Measurements from ENCODE around the gene IFIT3. TPM values are rescaled to one million over a fixed set of nuclear protein-coding genes. Genes with fewer than 3 reads are reported as not detected.

Gene IFIT3
- total and polyA plus RNA-seq, 2 of the 8 experiments (the other 6 are each of a cell fraction or from before 2014, with no cell fraction given) = 0.12 to 0.84 TPM

DNA sequence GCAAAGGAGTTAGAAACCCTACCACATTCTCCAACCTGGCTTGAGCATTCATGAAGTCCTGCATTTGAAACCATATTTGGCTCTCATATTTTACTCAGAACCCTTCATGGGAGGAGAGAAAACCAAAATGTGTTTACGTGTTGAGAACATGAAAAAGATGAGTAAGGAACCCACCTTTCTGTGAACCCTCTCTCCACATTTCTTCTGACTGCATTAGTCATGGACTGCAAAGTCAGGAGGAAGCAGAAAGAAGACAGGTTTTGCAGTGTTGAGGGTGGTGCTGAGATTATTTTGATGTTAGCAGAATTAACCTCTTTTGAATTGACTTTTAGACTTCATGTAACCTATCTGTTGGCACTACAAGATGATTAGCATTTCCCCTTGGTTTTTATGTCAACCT lies 55.0 kb downstream of the IFIT3 start (continued):
- TF ChIP-seq, protein P1, sequence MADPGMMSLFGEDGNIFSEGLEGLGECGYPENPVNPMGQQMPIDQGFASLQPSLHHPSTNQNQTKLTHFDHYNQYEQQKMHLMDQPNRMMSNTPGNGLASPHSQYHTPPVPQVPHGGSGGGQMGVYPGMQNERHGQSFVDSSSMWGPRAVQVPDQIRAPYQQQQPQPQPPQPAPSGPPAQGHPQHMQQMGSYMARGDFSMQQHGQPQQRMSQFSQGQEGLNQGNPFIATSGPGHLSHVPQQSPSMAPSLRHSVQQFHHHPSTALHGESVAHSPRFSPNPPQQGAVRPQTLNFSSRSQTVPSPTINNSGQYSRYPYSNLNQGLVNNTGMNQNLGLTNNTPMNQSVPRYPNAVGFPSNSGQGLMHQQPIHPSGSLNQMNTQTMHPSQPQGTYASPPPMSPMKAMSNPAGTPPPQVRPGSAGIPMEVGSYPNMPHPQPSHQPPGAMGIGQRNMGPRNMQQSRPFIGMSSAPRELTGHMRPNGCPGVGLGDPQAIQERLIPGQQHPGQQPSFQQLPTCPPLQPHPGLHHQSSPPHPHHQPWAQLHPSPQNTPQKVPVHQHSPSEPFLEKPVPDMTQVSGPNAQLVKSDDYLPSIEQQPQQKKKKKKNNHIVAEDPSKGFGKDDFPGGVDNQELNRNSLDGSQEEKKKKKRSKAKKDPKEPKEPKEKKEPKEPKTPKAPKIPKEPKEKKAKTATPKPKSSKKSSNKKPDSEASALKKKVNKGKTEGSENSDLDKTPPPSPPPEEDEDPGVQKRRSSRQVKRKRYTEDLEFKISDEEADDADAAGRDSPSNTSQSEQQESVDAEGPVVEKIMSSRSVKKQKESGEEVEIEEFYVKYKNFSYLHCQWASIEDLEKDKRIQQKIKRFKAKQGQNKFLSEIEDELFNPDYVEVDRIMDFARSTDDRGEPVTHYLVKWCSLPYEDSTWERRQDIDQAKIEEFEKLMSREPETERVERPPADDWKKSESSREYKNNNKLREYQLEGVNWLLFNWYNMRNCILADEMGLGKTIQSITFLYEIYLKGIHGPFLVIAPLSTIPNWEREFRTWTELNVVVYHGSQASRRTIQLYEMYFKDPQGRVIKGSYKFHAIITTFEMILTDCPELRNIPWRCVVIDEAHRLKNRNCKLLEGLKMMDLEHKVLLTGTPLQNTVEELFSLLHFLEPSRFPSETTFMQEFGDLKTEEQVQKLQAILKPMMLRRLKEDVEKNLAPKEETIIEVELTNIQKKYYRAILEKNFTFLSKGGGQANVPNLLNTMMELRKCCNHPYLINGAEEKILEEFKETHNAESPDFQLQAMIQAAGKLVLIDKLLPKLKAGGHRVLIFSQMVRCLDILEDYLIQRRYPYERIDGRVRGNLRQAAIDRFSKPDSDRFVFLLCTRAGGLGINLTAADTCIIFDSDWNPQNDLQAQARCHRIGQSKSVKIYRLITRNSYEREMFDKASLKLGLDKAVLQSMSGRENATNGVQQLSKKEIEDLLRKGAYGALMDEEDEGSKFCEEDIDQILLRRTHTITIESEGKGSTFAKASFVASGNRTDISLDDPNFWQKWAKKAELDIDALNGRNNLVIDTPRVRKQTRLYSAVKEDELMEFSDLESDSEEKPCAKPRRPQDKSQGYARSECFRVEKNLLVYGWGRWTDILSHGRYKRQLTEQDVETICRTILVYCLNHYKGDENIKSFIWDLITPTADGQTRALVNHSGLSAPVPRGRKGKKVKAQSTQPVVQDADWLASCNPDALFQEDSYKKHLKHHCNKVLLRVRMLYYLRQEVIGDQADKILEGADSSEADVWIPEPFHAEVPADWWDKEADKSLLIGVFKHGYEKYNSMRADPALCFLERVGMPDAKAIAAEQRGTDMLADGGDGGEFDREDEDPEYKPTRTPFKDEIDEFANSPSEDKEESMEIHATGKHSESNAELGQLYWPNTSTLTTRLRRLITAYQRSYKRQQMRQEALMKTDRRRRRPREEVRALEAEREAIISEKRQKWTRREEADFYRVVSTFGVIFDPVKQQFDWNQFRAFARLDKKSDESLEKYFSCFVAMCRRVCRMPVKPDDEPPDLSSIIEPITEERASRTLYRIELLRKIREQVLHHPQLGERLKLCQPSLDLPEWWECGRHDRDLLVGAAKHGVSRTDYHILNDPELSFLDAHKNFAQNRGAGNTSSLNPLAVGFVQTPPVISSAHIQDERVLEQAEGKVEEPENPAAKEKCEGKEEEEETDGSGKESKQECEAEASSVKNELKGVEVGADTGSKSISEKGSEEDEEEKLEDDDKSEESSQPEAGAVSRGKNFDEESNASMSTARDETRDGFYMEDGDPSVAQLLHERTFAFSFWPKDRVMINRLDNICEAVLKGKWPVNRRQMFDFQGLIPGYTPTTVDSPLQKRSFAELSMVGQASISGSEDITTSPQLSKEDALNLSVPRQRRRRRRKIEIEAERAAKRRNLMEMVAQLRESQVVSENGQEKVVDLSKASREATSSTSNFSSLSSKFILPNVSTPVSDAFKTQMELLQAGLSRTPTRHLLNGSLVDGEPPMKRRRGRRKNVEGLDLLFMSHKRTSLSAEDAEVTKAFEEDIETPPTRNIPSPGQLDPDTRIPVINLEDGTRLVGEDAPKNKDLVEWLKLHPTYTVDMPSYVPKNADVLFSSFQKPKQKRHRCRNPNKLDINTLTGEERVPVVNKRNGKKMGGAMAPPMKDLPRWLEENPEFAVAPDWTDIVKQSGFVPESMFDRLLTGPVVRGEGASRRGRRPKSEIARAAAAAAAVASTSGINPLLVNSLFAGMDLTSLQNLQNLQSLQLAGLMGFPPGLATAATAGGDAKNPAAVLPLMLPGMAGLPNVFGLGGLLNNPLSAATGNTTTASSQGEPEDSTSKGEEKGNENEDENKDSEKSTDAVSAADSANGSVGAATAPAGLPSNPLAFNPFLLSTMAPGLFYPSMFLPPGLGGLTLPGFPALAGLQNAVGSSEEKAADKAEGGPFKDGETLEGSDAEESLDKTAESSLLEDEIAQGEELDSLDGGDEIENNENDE (IDR thresholded peaks at IDR 0.05; ENCODE audit: insufficient replicate concordance, low read length) = no peak
- TF ChIP-seq, protein P2, sequence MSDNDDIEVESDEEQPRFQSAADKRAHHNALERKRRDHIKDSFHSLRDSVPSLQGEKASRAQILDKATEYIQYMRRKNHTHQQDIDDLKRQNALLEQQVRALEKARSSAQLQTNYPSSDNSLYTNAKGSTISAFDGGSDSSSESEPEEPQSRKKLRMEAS (IDR thresholded peaks at IDR 0.05) = no peak
- TF ChIP-seq, protein P3, sequence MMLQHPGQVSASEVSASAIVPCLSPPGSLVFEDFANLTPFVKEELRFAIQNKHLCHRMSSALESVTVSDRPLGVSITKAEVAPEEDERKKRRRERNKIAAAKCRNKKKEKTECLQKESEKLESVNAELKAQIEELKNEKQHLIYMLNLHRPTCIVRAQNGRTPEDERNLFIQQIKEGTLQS (IDR thresholded peaks at IDR 0.05; ENCODE audit: insufficient read depth, low read depth, low read length) = no peak
- TF ChIP-seq PHF8 (conservative IDR thresholded peaks at IDR 0.05; ENCODE audit: low read depth, low read length) (no peak), EZH2 (IDR thresholded peaks at IDR 0.05; ENCODE audit: low read depth, low read length, severe bottlenecking) (no peak), CEBPB (IDR thresholded peaks at IDR 0.05; ENCODE audit: low read depth, low read length) (no peak), SUZ12 (IDR thresholded peaks at IDR 0.05; ENCODE audit: low read length) (no peak), SIRT6 (IDR thresholded peaks at IDR 0.05; ENCODE audit: low read length) (no peak), GTF2F1 (IDR thresholded peaks at IDR 0.05; ENCODE audit: borderline replicate concordance, low read depth, low read length) (no peak), HDAC6 (IDR thresholded peaks at IDR 0.05; ENCODE audit: low read depth, low read length) (no peak), GABPA (IDR thresholded peaks at IDR 0.05; ENCODE audit: borderline replicate concordance, insufficient read depth, low read length) (no peak)
